GM12878 (cell line): ENCODE measurements around the gene VCL. TPM values are rescaled to one million over a fixed set of nuclear protein-coding genes. Genes with fewer than 3 reads are reported as not detected.

Experiments
- ATAC-seq: fragments of 200-7000 bp; cut with Tn5 transposase; 3 replicates; pipeline ENCODE4 v1.9.1; 2020; ENCODE audit warnings: mild to moderate bottlenecking, moderate library complexity
- BruUV-seq: library from RNA; stranded (reverse); fragments of 400-500 nt; replicated peaks from 2 replicates; lab custom pipeline; 2021; lab: Mats Ljungman, UMichigan
- CTCF ChIA-PET: fragments of 300-600 bp; sonication (Branson Sonifier 250); formaldehyde crosslinking; extraction: SDS; loops from one replicate; lab custom pipeline; 2021; ENCODE audit warnings: inconsistent platforms; lab: Yijun Ruan, JAX
- POLR2A ChIA-PET: fragments of 350-600 bp; formaldehyde crosslinking; extraction: SDS; loops from one replicate; lab custom pipeline; 2021; ENCODE audit warnings: inconsistent platforms; lab: Charles Lee
- RAD21 ChIA-PET: fragments of 300-600 bp; sonication (Branson Sonifier 250); formaldehyde crosslinking; loops from one replicate; lab custom pipeline; 2023; ENCODE audit warnings: antibody characterized with exemption; ENCODE audit not compliant: unreplicated experiment; lab: Charles Lee
- SMC1A ChIA-PET: fragments of 300-600 bp; sonication (Branson Sonifier 250); formaldehyde crosslinking; loops from one replicate; lab custom pipeline; 2023; ENCODE audit not compliant: unreplicated experiment, uncharacterized antibody; lab: Charles Lee
- DNase-seq: peaks from one replicate; pipeline ENCODE4 v3.0.0-alpha.2; 2011; ENCODE audit warnings: low read depth, low spot score
- FAIRE-seq: peaks from 3 replicates; lab custom pipeline; 2011; peaks lifted over from hg19 to GRCh38; lab: Jason Lieb, UNC
- H2AFZ ChIP-seq: 2 replicates; pipeline ENCODE4 v1.6.0; 2011; ENCODE audit warnings: low read depth, low read length, control low read depth; ENCODE audit not compliant: control insufficient read depth
- H3K27ac ChIP-seq: 2 replicates; pipeline ENCODE4 v1.5.1; 2011; ENCODE audit warnings: control low read depth; ENCODE audit not compliant: control insufficient read depth, insufficient read depth
- H3K27me3 ChIP-seq, 2 experiments: replicated peaks in 1 of 2; 2 replicates each; pipeline versions ENCODE4 v1.6.0 to v1.6.1; 2011; ENCODE audit warnings: low read length in 1 of 2; ENCODE audit not compliant: control insufficient read depth in 2 of 2, insufficient read depth in 2 of 2
- H3K36me3 ChIP-seq, 2 experiments: 2 replicates each; pipeline ENCODE4 v1.5.1; 2011; ENCODE audit warnings: low read length in 1 of 2; ENCODE audit not compliant: control insufficient read depth in 2 of 2, insufficient read depth in 2 of 2
- H3K4me1 ChIP-seq: 2 replicates; pipeline ENCODE4 v1.6.1; 2011; ENCODE audit warnings: mild to moderate bottlenecking, low read length, moderate library complexity, mixed read lengths; ENCODE audit not compliant: control insufficient read depth, insufficient read depth
- H3K4me2 ChIP-seq: 2 replicates; pipeline ENCODE4 v1.6.0; 2011; ENCODE audit warnings: control low read depth; ENCODE audit not compliant: control insufficient read depth, insufficient read depth
- H3K4me3 ChIP-seq: fragments of 200-600 bp; sonication (generic); 2 replicates; pipeline ENCODE4 v1.5.1; 2016
- H3K79me2 ChIP-seq: 2 replicates; pipeline ENCODE4 v1.6.0; 2011; ENCODE audit warnings: low read length; ENCODE audit not compliant: control insufficient read depth, insufficient read depth
- H3K9ac ChIP-seq: 2 replicates; pipeline ENCODE4 v1.8.0; 2011; ENCODE audit warnings: low read length, control low read depth, mixed read lengths; ENCODE audit not compliant: control insufficient read depth, insufficient read depth
- H3K9me3 ChIP-seq: replicated peaks from 3 replicates; pipeline ENCODE4 v1.5.1; 2011; ENCODE audit warnings: mild to moderate bottlenecking, low read length; ENCODE audit not compliant: control insufficient read depth, insufficient read depth
- H4K20me1 ChIP-seq: 2 replicates; pipeline ENCODE4 v1.6.0; 2011; ENCODE audit not compliant: control insufficient read depth, insufficient read depth
- ATF7 ChIP-seq: fragments of 450-650 bp; IDR thresholded peaks from 2 replicates; pipeline ENCODE4 v1.6.1; 2016; ENCODE audit warnings: low read depth, mild to moderate bottlenecking
- BACH1 ChIP-seq: fragments of 450-650 bp; IDR thresholded peaks from 2 replicates; pipeline ENCODE4 v1.6.1; 2017; ENCODE audit warnings: mild to moderate bottlenecking, borderline replicate concordance
- E2F4 ChIP-seq: IDR thresholded peaks from 2 replicates; pipeline ENCODE4 v1.6.1; 2012; ENCODE audit warnings: low read depth, low read length, improper control_type of control experiment
- GATAD2B ChIP-seq: fragments of 450-650 bp; conservative IDR thresholded peaks from 2 replicates; pipeline ENCODE4 v1.6.1; 2017; ENCODE audit warnings: low read depth, mild to moderate bottlenecking, moderate library complexity
- HDGF ChIP-seq: fragments of 450-650 bp; IDR thresholded peaks from 2 replicates; pipeline ENCODE4 v1.6.1; 2016; ENCODE audit warnings: antibody characterized with exemption
- KLF5 ChIP-seq: fragments of 450-650 bp; IDR thresholded peaks from 2 replicates; pipeline ENCODE4 v1.6.1; 2014; ENCODE audit warnings: mild to moderate bottlenecking; ENCODE audit not compliant: partially characterized antibody
- MYB ChIP-seq: fragments of 150-350 bp; IDR thresholded peaks from 2 replicates; pipeline ENCODE4 v1.6.1; 2014; ENCODE audit warnings: mild to moderate bottlenecking, low read depth, low read length, borderline replicate concordance
- POLR2A ChIP-seq: IDR thresholded peaks from 2 replicates; pipeline ENCODE4 v1.6.1; 2011; ENCODE audit warnings: low read depth, mild to moderate bottlenecking, low read length
- PRDM15 ChIP-seq: fragments of 450-650 bp; formaldehyde crosslinking; IDR thresholded peaks from 2 replicates; pipeline ENCODE4 v1.4.0; 2020; ENCODE audit warnings: mild to moderate bottlenecking, moderate library complexity
- RELA ChIP-seq: fragments of 450-650 bp; IDR thresholded peaks from 2 replicates; pipeline ENCODE4 v1.8.0; 2014; ENCODE audit warnings: borderline replicate concordance; ENCODE audit not compliant: partially characterized antibody
- TCF3 ChIP-seq: IDR thresholded peaks from 2 replicates; pipeline ENCODE4 v1.6.1; 2012; ENCODE audit warnings: low read depth, mild to moderate bottlenecking, low read length, borderline replicate concordance; ENCODE audit not compliant: insufficient read depth
- YBX1 ChIP-seq: fragments of 450-650 bp; IDR thresholded peaks from 2 replicates; pipeline ENCODE4 v1.6.1; 2016; ENCODE audit warnings: antibody characterized with exemption
- WGBS: methylation state at CpG from one replicate; pipeline ENCODE4 v1.1.6; 2016; ENCODE audit warnings: low lambda C conversion rate; ENCODE audit not compliant: insufficient replicate concordance, insufficient coverage; ENCODE audit errors: missing lambda C conversion rate; 5-methylcytosine and 5-hydroxymethylcytosine counted together
- in situ Hi-C: fragments of 300-500 bp; cut with MboI; formaldehyde crosslinking; loops from 9 replicates; pipeline ENCODE4 v1.14.3; 2018; ENCODE audit warnings: mixed read lengths
- intact Hi-C: fragments of 100-400 bp; cut with micrococcal nuclease; formaldehyde crosslinking; loops from one replicate; pipeline ENCODE4 v1.14.2; 2022; ENCODE audit not compliant: unreplicated experiment
- polyA plus RNA-seq, 11 experiments: library from polyadenylated mRNA; depleted of rRNA in 4 of 11; unstranded in 6 of 11; stranded (reverse) in 5 of 11; fragments of >200 nt; fragmentation: Nextera tagmentation in 4 of 11; fragmentation: Illumina TruSeq in 1 of 11; extraction: Ambion mirVana in 4 of 11; extraction: Trizol in 1 of 11; gene quantifications; 1 replicate in 1 of 11; 2 replicates in 10 of 11; pipeline versions ENCODE4 v1.2.1 to v1.2.3, GENCODE V29; 2011 to 2016; ENCODE audit warnings: inconsistent platforms in 2 of 11, missing spikeins in 2 of 11, low read depth in 1 of 11
- total RNA-seq, 4 experiments: library from RNA; depleted of rRNA in 3 of 4; stranded (reverse); fragments of >200 nt in 3 of 4; fragmentation: Illumina TruSeq in 1 of 4; extraction: Trizol in 1 of 4; gene quantifications; 2 replicates each; pipeline versions ENCODE4 v1.2.1 to v1.2.3, GENCODE V29; 2013 to 2021

VCL gene
- total and polyA plus RNA-seq, 10 of the 15 experiments (the other 5 are each of a cell fraction or from before 2014, with no cell fraction given): 6.7 to 54.6 (median 24.3) TPM

DNA sequence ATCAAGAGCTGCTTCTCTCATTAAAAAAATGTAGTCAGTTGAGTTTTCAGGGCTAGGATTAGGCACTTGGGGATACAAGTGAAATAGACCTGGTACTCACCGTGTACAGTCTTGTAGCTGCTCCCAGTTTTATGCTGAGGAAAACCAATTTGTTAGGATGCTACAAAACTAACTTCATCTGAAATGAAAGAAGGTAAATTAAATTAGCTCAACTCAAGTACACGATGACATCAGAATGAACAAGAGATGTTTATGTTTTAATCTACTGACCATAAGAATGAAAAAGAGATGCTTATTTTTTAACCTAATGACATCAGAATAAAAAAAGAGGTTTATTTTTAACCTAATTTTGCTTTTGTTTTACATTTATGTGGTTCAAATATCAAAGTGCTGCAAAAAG is 79.0 kb downstream of the VCL start:
- Histone ChIP-seq H3K27me3 (no peaks in the 10 kb centered on the region), H2AFZ (no peak overlapping the region), H3K9ac (no peak overlapping the region), H3K4me1 (peaks cover 29% of the 10 kb centered on the region), H3K27ac (no peak overlapping the region), H3K4me3 (no peak overlapping the region), H3K36me3 (no peaks in the 10 kb centered on the region), H3K4me2 (no peak overlapping the region), H3K9me3 (no peaks in the 10 kb centered on the region), H3K79me2 (no peaks in the 10 kb centered on the region), H4K20me1 (no peaks in the 10 kb centered on the region)
- ChIA-PET CTCF (interaction anchor here (0.7 to 8.1 kb wide), 12 partner anchors 9 to 191 kb away, joined by 3 to 92 read pairs (median 4); no protein-coding TSS in a partner anchor), RAD21 (interaction anchor here (0.7 to 3.0 kb wide), 10 partner anchors 12 to 198 kb away, joined by 3 to 29 read pairs (median 5); no protein-coding TSS in a partner anchor), SMC1A (interaction anchor here (0.7 to 9.2 kb wide), 18 partner anchors 10 to 227 kb away, joined by 3 to 160 read pairs (median 4); no protein-coding TSS in a partner anchor), POLR2A (interaction anchor here (0.6 to 1.8 kb wide), 5 partner anchors 18 to 120 kb away, joined by 4 to 5 read pairs (median 4); no protein-coding TSS in a partner anchor)
- 100% methylated on average over 2 of the region's 2 CpGs for WGBS
- no TSS peak for BruUV-seq
- intact Hi-C loops (no loop called here), in situ Hi-C loops (loop anchor here (25.0 kb wide), 1 partner anchor 190 kb away; no protein-coding TSS in a partner anchor)
- TF ChIP-seq RELA (no peak), HDGF (no peak), YBX1 (no peak)
- ATAC-seq (no peak), FAIRE-seq (no peak), DNase-seq (no peak)

DNA sequence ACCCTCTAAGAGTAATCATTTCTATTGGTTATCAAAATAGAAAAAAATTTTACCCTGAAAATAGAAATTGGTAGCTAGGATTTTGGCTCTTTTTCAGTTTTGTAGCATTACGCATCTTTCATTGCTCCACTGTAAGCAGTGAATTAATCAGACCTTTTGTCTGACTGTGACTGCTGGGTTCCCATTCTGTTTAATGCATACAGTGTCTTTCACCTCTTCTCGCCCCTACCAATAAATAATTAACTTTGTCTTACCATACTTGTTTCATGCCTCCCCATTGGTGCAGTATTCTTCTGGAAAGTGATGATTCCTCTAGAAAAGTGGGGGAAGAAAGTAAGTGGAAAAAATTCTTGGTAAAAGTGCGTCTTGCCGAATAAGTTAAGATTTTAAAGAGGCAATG is 79.5 kb downstream of the VCL start:
- Histone ChIP-seq H3K4me2 (no peak overlapping the region), H3K9me3 (no peaks in the 10 kb centered on the region), H4K20me1 (no peaks in the 10 kb centered on the region), H3K27ac (no peak overlapping the region), H3K4me3 (no peak overlapping the region), H3K27me3 (no peaks in the 10 kb centered on the region), H3K9ac (no peak overlapping the region), H2AFZ (no peak overlapping the region), H3K36me3 (no peaks in the 10 kb centered on the region), H3K4me1 (peaks cover 29% of the 10 kb centered on the region), H3K79me2 (no peaks in the 10 kb centered on the region)
- no peak for FAIRE-seq
- ChIA-PET SMC1A (interaction anchor here (0.7 to 9.2 kb wide), 12 partner anchors 19 to 228 kb away, joined by 3 to 160 read pairs (median 6); no protein-coding TSS in a partner anchor), POLR2A (interaction anchor here (0.6 to 1.8 kb wide), 5 partner anchors 18 to 121 kb away, joined by 4 to 5 read pairs (median 4); no protein-coding TSS in a partner anchor), CTCF (interaction anchor here (0.7 to 8.1 kb wide), 9 partner anchors 19 to 198 kb away, joined by 3 to 102 read pairs (median 15); no protein-coding TSS in a partner anchor), RAD21 (interaction anchor here (0.6 to 4.5 kb wide), 11 partner anchors 12 to 228 kb away, joined by 3 to 58 read pairs (median 5); no protein-coding TSS in a partner anchor)
- no peak for DNase-seq
- intact Hi-C loops (no loop called here), in situ Hi-C loops (loop anchor here (25.0 kb wide), 1 partner anchor 190 kb away; no protein-coding TSS in a partner anchor)
- TF ChIP-seq GATAD2B (no peak), ATF7 (no peak), POLR2A (no peak), BACH1 (no peak), KLF5 (no peak), E2F4 (no peak), TCF3 (no peak), PRDM15 (CRISPR knock-in tag) (no peak), MYB (no peak)
- 95% methylated on average over 4 of the region's 4 CpGs for WGBS
- BruUV-seq: no TSS peak
- ATAC-seq: no peak
